HEK293T (cell line): ENCODE results near the gene TMEM87A.

Experiments
- CTCF ChIA-PET: fragments of 350-600 bp; formaldehyde crosslinking; extraction: SDS; loops from one replicate; lab custom pipeline; 2021; ENCODE audit warnings: antibody characterized with exemption, inconsistent platforms; lab: Yijun Ruan, JAX
- POLR2A ChIA-PET: fragments of 350-600 bp; formaldehyde crosslinking; extraction: SDS; loops from one replicate; lab custom pipeline; 2020; ENCODE audit warnings: antibody characterized with exemption, inconsistent platforms; lab: Yijun Ruan, JAX
- DNase-seq: peaks from one replicate; pipeline ENCODE4 v3.0.0; 2012; ENCODE audit warnings: mixed read lengths; ENCODE audit errors: extremely low spot score
- ARNT ChIP-seq: fragments of 450-650 bp; IDR thresholded peaks from 2 replicates; pipeline ENCODE4 v1.6.1; 2017; ENCODE audit warnings: mild to moderate bottlenecking
- BHLHE40 ChIP-seq: fragments of 450-650 bp; IDR thresholded peaks from 2 replicates; pipeline ENCODE4 v1.6.1; 2016; ENCODE audit warnings: mild to moderate bottlenecking, moderate library complexity, borderline replicate concordance
- CTBP1 ChIP-seq: fragments of 450-650 bp; IDR thresholded peaks from 2 replicates; pipeline ENCODE4 v1.6.1; 2016; ENCODE audit warnings: borderline replicate concordance
- ELF4 ChIP-seq: fragments of 450-650 bp; IDR thresholded peaks from 2 replicates; pipeline ENCODE4 v1.6.1; 2017; ENCODE audit warnings: antibody characterized with exemption
- FOXA1 ChIP-seq: fragments of 450-650 bp; IDR thresholded peaks from 2 replicates; pipeline ENCODE4 v1.6.1; 2016; ENCODE audit warnings: mild to moderate bottlenecking
- FOXK2 ChIP-seq: fragments of 450-650 bp; IDR thresholded peaks from 2 replicates; pipeline ENCODE4 v1.6.1; 2016; ENCODE audit warnings: mild to moderate bottlenecking
- FOXM1 ChIP-seq: fragments of 450-650 bp; IDR thresholded peaks from 2 replicates; pipeline ENCODE4 v1.6.1; 2017; ENCODE audit warnings: mild to moderate bottlenecking, borderline replicate concordance
- HDGF ChIP-seq: fragments of 450-650 bp; IDR thresholded peaks from 2 replicates; pipeline ENCODE4 v1.6.1; 2017; ENCODE audit warnings: antibody characterized with exemption, borderline replicate concordance
- L3MBTL2 ChIP-seq: fragments of 450-650 bp; conservative IDR thresholded peaks from 2 replicates; pipeline ENCODE4 v1.6.1; 2016; ENCODE audit warnings: mild to moderate bottlenecking
- LEF1 ChIP-seq: fragments of 450-650 bp; IDR thresholded peaks from 2 replicates; pipeline ENCODE4 v1.6.1; 2017; ENCODE audit warnings: mild to moderate bottlenecking, borderline replicate concordance
- NFRKB ChIP-seq: fragments of 450-650 bp; IDR thresholded peaks from 2 replicates; pipeline ENCODE4 v1.6.1; 2016; ENCODE audit warnings: mild to moderate bottlenecking, moderate library complexity
- PKNOX1 ChIP-seq: fragments of 450-650 bp; IDR thresholded peaks from 2 replicates; pipeline ENCODE4 v1.6.1; 2016
- SP1 ChIP-seq: fragments of 450-650 bp; IDR thresholded peaks from 2 replicates; pipeline ENCODE4 v1.6.1; 2017
- SUZ12 ChIP-seq: fragments of 450-650 bp; IDR thresholded peaks from 2 replicates; pipeline ENCODE4 v1.6.1; 2016; ENCODE audit warnings: mild to moderate bottlenecking
- TARDBP ChIP-seq: fragments of 450-650 bp; IDR thresholded peaks from 2 replicates; pipeline ENCODE4 v1.6.1; 2016
- ZNF384 ChIP-seq: fragments of 450-650 bp; IDR thresholded peaks from 2 replicates; pipeline ENCODE4 v1.6.1; 2016

Gene TMEM87A

DNA sequence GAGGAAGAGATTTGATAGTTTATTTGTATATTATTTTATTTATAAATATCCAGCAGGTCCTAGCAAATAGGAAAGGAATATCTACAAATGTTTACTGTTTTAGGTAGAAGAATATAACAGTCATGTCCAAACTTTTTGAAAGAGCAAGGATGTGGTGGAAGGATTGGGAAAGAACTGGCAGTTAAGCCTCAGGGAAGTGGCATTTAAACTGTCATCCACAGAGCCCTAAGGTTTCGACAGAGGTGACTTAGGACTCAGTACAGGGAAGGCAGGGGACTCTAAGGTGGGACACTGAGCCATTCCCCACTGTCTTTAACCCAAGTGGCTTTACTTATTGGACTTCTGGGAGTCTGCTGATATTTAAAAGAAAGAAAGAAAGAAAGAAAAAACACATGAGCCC, 11.8 kb upstream of the TMEM87A start:
- DNase-seq, result no peak
- POLR2A ChIA-PET, result no interaction called here
- TF ChIP-seq L3MBTL2, result no peak
- CTCF ChIA-PET, result no interaction called here

GRCh38 chr15:42284551-42284950, 11.3 kb upstream of the TMEM87A start:
- TF ChIP-seq SUZ12 (no peak), ARNT (no peak), HDGF (no peak), PKNOX1 (no peak), L3MBTL2 (no peak), ELF4 (no peak)
- POLR2A ChIA-PET, result no interaction called here
- no peak for DNase-seq
- CTCF ChIA-PET, result no interaction called here

DNA sequence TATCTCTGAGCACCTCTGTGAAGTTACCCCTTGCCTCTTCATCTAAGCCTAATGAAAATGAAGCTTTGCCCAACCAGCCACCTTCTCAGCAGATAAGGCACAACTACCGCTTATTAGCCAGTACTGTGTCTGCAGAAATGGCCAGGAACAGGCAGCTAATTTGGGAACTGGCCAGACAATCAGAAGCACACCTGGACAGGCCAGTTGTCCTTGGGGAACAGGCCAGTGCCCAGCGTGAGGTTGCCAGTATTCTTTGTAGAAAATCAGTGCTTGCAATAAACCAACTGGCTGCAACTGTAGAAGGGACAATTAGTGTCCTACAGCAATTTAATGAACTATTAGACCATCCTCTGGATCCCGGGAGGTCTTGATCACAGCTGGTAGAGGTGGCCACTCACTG, 10.4 kb upstream of the TMEM87A start:
- ChIA-PET CTCF (no interaction called here), POLR2A (interaction anchor here (1.8 to 3.0 kb wide), 2 partner anchors 9 to 11 kb away, joined by 5 to 20 read pairs; partner anchors contain the start of genes GANC and TMEM87A)
- TF ChIP-seq HDGF (no peak), FOXM1 (no peak), FOXA1 (no peak), LEF1 (no peak), FOXK2 (no peak), ELF4 (no peak), SP1 (no peak), CTBP1 (no peak), ZNF384 (no peak), ARNT (no peak), TARDBP (no peak), PKNOX1 (no peak), L3MBTL2 (no peak), BHLHE40 (no peak), SUZ12 (no peak), NFRKB (no peak)
- no peak for DNase-seq

DNA sequence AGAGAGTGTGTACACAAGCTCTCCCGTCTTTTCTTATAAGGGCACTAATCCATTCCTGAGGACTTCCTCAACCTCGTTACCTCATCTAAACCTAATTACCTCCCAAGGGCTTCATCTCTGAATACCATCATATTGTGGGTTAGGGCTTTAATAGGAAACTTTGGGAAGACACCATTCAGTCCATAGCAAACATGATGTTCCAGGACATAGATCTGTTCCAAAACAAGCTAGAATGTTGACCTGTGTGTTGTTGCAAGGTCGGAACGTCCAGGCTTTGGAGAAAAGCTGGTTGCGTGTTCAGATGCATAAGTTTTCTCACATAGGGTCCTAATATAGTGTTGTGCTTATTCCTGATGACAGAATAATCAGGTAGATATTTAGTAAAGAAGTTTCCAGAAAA, 9.7 kb upstream of the TMEM87A start:
- DNase-seq, result no peak
- POLR2A ChIA-PET, result interaction anchor here (1.8 to 3.0 kb wide), 2 partner anchors 8 to 10 kb away, joined by 5 to 20 read pairs; partner anchors contain the start of genes GANC and TMEM87A
- no peak for TF ChIP-seq FOXK2
- TF ChIP-seq NFRKB, result no peak
- TF ChIP-seq ZNF384, result no peak
- TF ChIP-seq FOXM1, result no peak
- no peak for TF ChIP-seq L3MBTL2
- no peak for TF ChIP-seq HDGF
- no peak for TF ChIP-seq PKNOX1
- no peak for TF ChIP-seq SP1
- TF ChIP-seq LEF1, result no peak
- no peak for TF ChIP-seq ELF4
- TF ChIP-seq SUZ12, result no peak
- CTCF ChIA-PET, result no interaction called here

GRCh38 chr15:42282344-42282743, 9.1 kb upstream of the TMEM87A start:
- TF ChIP-seq SUZ12 (no peak), FOXM1 (no peak), ARNT (no peak), PKNOX1 (no peak), L3MBTL2 (no peak), ZNF384 (no peak), SP1 (no peak), NFRKB (no peak), TARDBP (no peak), FOXA1 (no peak)
- DNase-seq, result no peak
- POLR2A ChIA-PET, result interaction anchor here (1.8 to 3.0 kb wide), 2 partner anchors 8 to 9 kb away, joined by 5 to 20 read pairs; partner anchors contain the start of genes GANC and TMEM87A
- CTCF ChIA-PET, result no interaction called here

- ChIA-PET CTCF (no interaction called here), POLR2A (no interaction called here)
- no peak for DNase-seq
- TF ChIP-seq PKNOX1 (no peak), FOXK2 (no peak)
These were observed 6.0 kb upstream of the TMEM87A start for GRCh38 chr15:42279234-42279723.
